WTC11 (cell line): ENCODE measurements around the gene ENGASE. TPM values are rescaled to one million over a fixed set of nuclear protein-coding genes. Genes with fewer than 3 reads are reported as not detected.

Source experiments
- ATAC-seq: fragments of 200-7000 bp; cut with Tn5 transposase; 2 replicates; pipeline ENCODE4 v1.10.0; 2021; ENCODE audit warnings: mild to moderate bottlenecking, moderate library complexity
- CTCF ChIA-PET: fragments of 300-600 bp; sonication (Branson Sonifier 250); formaldehyde crosslinking; loops from one replicate; lab custom pipeline; 2021; ENCODE audit warnings: antibody characterized with exemption; lab: Charles Lee
- POLR2A ChIA-PET: fragments of 350-600 bp; sonication (Branson Sonifier 250); formaldehyde crosslinking; loops from one replicate; lab custom pipeline; 2021; ENCODE audit warnings: antibody characterized with exemption; lab: Charles Lee
- DNase-seq: peaks from one replicate; pipeline ENCODE4 v3.0.0; 2021; ENCODE audit warnings: low spot score
- H3K27ac Mint-ChIP-seq: 2 replicates; pipeline ENCODE4 v1.8.0; 2021; ENCODE audit warnings: mixed read lengths
- H3K27me3 Mint-ChIP-seq: 2 replicates; pipeline ENCODE4 v1.8.0; 2021; ENCODE audit warnings: low read depth, mild to moderate bottlenecking, moderate library complexity, mixed read lengths
- H3K36me3 Mint-ChIP-seq: 2 replicates; pipeline ENCODE4 v1.8.0; 2021; ENCODE audit warnings: mixed read lengths
- H3K4me1 Mint-ChIP-seq: 2 replicates; pipeline ENCODE4 v1.8.0; 2022; ENCODE audit warnings: mixed read lengths
- H3K4me3 Mint-ChIP-seq: 2 replicates; pipeline ENCODE4 v1.8.0; 2021; ENCODE audit warnings: mild to moderate bottlenecking, moderate library complexity, mixed read lengths
- H3K9me3 Mint-ChIP-seq: 2 replicates; pipeline ENCODE4 v1.8.0; 2021; ENCODE audit warnings: mixed read lengths
- ATF2 ChIP-seq: sonication (generic); formaldehyde crosslinking; IDR thresholded peaks from 2 replicates; pipeline ENCODE4 v1.8.1; 2022; ENCODE audit warnings: low read depth, missing genetic modification reagents, borderline replicate concordance
- ATF6 ChIP-seq: sonication (generic); formaldehyde crosslinking; IDR thresholded peaks from 2 replicates; pipeline ENCODE4 v1.8.1; 2023; ENCODE audit warnings: mild to moderate bottlenecking, missing genetic modification reagents
- CBFB ChIP-seq: sonication (generic); formaldehyde crosslinking; IDR thresholded peaks from 2 replicates; pipeline ENCODE4 v1.8.1; 2022; ENCODE audit warnings: mild to moderate bottlenecking, low read depth, missing genetic modification reagents
- CREB1 ChIP-seq: sonication (generic); formaldehyde crosslinking; IDR thresholded peaks from 2 replicates; pipeline ENCODE4 v1.8.0; 2023; ENCODE audit warnings: mild to moderate bottlenecking, missing genetic modification reagents
- E2F4 ChIP-seq: sonication (generic); formaldehyde crosslinking; IDR thresholded peaks from 2 replicates; pipeline ENCODE4 v1.8.1; 2022; ENCODE audit warnings: low read depth, mild to moderate bottlenecking, moderate library complexity, missing genetic modification reagents, borderline replicate concordance
- ETV6 ChIP-seq: sonication (generic); formaldehyde crosslinking; IDR thresholded peaks from 2 replicates; pipeline ENCODE4 v1.8.1; 2022; ENCODE audit warnings: mild to moderate bottlenecking, missing genetic modification reagents
- FOXJ3 ChIP-seq: sonication (generic); formaldehyde crosslinking; IDR thresholded peaks from 2 replicates; pipeline ENCODE4 v1.9.0; 2021; ENCODE audit warnings: missing genetic modification reagents, mild to moderate bottlenecking, borderline replicate concordance
- FOXK1 ChIP-seq: sonication (generic); formaldehyde crosslinking; IDR thresholded peaks from 2 replicates; pipeline ENCODE4 v1.8.0; 2022; ENCODE audit warnings: mild to moderate bottlenecking, moderate library complexity, missing genetic modification reagents
- NFYB ChIP-seq: sonication (generic); formaldehyde crosslinking; conservative IDR thresholded peaks from 2 replicates; pipeline ENCODE4 v1.8.0; 2022; ENCODE audit warnings: low read depth, missing genetic modification reagents
- SMAD4 ChIP-seq: sonication (generic); formaldehyde crosslinking; IDR thresholded peaks from 2 replicates; pipeline ENCODE4 v1.8.0; 2022; ENCODE audit warnings: mild to moderate bottlenecking, missing genetic modification reagents
- SOX15 ChIP-seq: fragments of 250-450 bp; sonication (Bioruptor Pico); IDR thresholded peaks from 2 replicates; pipeline ENCODE4 v1.9.0; 2021; ENCODE audit warnings: mild to moderate bottlenecking
- ZNF219 ChIP-seq: sonication (generic); formaldehyde crosslinking; IDR thresholded peaks from 2 replicates; pipeline ENCODE4 v1.8.0; 2023; ENCODE audit warnings: missing genetic modification reagents, mild to moderate bottlenecking, borderline replicate concordance
- ZNF263 ChIP-seq: sonication (generic); formaldehyde crosslinking; IDR thresholded peaks from 2 replicates; pipeline ENCODE4 v1.8.1; 2022; ENCODE audit warnings: low read depth, mild to moderate bottlenecking, moderate library complexity, missing genetic modification reagents
- ZNF317 ChIP-seq: sonication (generic); formaldehyde crosslinking; IDR thresholded peaks from 2 replicates; pipeline ENCODE4 v1.8.1; 2023; ENCODE audit warnings: low read depth, mild to moderate bottlenecking, moderate library complexity, missing genetic modification reagents, borderline replicate concordance
- ZNF425 ChIP-seq: fragments of 250-450 bp; sonication (Bioruptor Pico); conservative IDR thresholded peaks from 2 replicates; pipeline ENCODE4 v1.9.0; 2021; ENCODE audit warnings: mild to moderate bottlenecking
- ZNF512 ChIP-seq: sonication (generic); formaldehyde crosslinking; IDR thresholded peaks from 2 replicates; pipeline ENCODE4 v1.8.1; 2022; ENCODE audit warnings: missing genetic modification reagents, borderline replicate concordance
- ZNF532 ChIP-seq: fragments of 250-450 bp; sonication (Bioruptor Pico); IDR thresholded peaks from 2 replicates; pipeline ENCODE4 v1.9.0; 2021; ENCODE audit warnings: mild to moderate bottlenecking, borderline replicate concordance
- ZNF671 ChIP-seq: fragments of 250-450 bp; sonication (Bioruptor Pico); IDR thresholded peaks from 2 replicates; pipeline ENCODE4 v1.8.0; 2021; ENCODE audit warnings: mild to moderate bottlenecking
- total RNA-seq: library from RNA; stranded (reverse); gene quantifications from 3 replicates; pipeline ENCODE4 v1.2.3, GENCODE V29; 2021

ENGASE gene
- total RNA-seq, 1 experiment from 2014 or later: 41.6 TPM

GRCh38 chr17:79082311-79083190, 7.9 kb downstream of the ENGASE start (continued):
- no peak for TF ChIP-seq ZNF512 (CRISPR knock-in tag)
- TF ChIP-seq ZNF671: no peak
- TF ChIP-seq ATF2 (CRISPR knock-in tag): no peak
- TF ChIP-seq ZNF532: no peak
- no peak for TF ChIP-seq ZNF425 (CRISPR knock-in tag)
- TF ChIP-seq ZNF263 (CRISPR knock-in tag): no peak
- no peak for TF ChIP-seq FOXK1 (CRISPR knock-in tag)
- TF ChIP-seq NFYB (CRISPR knock-in tag): no peak
- TF ChIP-seq ETV6 (CRISPR knock-in tag): no peak
- TF ChIP-seq SMAD4 (CRISPR knock-in tag): no peak
- TF ChIP-seq ZNF317 (CRISPR knock-in tag): no peak
- no peak for TF ChIP-seq CREB1
- TF ChIP-seq, all 79 proteins: peak for 3

- Mint-ChIP-seq H3K36me3 (peaks cover 28% of the 10 kb centered on the region), H3K9me3 (no peaks in the 10 kb centered on the region; the same call in 1 of the 2 replicates), H3K4me3 (no peak overlapping the region), H3K27ac (no peak overlapping the region), H3K27me3 (no peaks in the 10 kb centered on the region), H3K4me1 (no peaks in the 10 kb centered on the region)
- TF ChIP-seq SOX15 (CRISPR knock-in tag) (no peak), FOXJ3 (no peak), NFYB (CRISPR knock-in tag) (no peak), CREB1 (no peak), CBFB (CRISPR knock-in tag) (no peak), ATF6 (CRISPR knock-in tag) (no peak), ZNF219 (CRISPR knock-in tag) (no peak), E2F4 (CRISPR knock-in tag) (no peak)
- DNase-seq (no peak), ATAC-seq (no peak)
- CTCF ChIA-PET: interaction anchor here (0.7 to 3.4 kb wide), 11 partner anchors 9 to 318 kb away, joined by 3 to 26 read pairs (median 4); partner anchors contain the start of gene ENGASE
- POLR2A ChIA-PET: interaction anchor here (0.6 to 0.7 kb wide), 2 partner anchors 11 to 33 kb away, joined by 3 to 4 read pairs; no protein-coding TSS in a partner anchor
Measured at GRCh38 chr17:79083191-79083971, 8.8 kb downstream of the ENGASE start.
